GM18508 (cell line): ENCODE data around the gene UMAD1.
"Not testable (repeated sequence)": the region's sequence is repeated elsewhere in the genome, so short reads cannot be mapped to it uniquely, and the experiment has no call there.

Source experiments
- ATAC-seq: cut with Tn5 transposase; IDR thresholded peaks from one replicate; pipeline ENCODE4 v1.9.1; 2021; ENCODE audit warnings: moderate number of reproducible peaks; ENCODE audit not compliant: insufficient read depth, unreplicated experiment

Gene UMAD1

DNA sequence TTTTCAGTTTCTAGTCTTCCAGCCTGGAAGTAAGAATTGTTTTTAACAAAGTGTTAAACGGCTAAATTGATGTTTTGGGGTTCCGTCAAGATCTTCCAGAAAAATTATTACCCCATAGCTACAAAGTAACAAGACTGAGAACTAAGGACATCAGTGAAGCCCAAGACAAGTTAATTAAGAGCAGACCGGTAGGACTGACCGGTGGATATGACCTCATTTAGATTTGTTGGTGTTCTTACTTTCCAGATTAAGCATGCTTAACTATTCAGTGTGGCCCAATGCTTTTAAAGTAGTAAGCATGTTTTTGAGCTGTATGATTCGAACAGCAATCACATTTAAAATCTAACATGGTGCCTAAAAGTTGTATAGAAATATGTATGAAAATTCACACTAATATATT is 151.0 kb downstream of the UMAD1 start:
- no peak for ATAC-seq

DNA sequence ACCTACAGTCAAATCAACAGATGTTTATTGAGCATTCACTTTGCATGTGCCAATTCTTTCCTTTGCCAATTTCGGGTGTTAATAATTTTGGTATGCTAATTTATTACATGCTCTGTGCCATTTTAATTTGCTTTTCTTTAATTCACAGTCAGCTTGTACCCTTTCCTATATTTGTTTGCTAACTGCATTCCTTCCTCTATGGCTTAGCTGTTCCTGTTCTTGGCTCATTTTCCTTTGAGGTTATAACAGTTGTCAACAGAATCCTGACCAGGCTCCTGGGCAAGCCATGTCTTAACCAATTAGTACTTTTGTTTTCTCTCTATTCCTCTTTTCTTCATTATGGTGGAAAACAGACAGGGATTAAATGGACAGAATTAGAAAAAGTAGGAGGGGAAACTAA is 151.5 kb downstream of the UMAD1 start:
- no peak for ATAC-seq

DNA sequence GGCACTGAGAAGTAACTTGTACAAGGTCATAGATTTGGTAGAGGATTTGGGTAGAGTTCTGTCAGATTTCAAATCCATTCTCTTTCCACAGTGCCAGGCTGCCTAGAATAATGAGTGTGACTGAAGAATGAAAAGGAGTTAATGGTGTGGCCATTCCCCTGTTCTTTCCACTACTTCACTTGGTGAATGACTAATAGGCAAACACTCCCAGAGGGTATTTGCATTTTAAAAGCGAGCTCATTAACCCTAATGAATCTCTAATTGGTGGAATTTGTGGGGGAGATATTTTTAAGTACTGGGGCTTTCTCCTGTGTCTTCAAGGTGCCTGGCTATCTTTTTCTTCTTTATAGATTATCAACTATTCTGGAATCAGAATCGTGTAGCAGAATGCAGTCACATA is 152.7 kb downstream of the UMAD1 start:
- no peak for ATAC-seq

DNA sequence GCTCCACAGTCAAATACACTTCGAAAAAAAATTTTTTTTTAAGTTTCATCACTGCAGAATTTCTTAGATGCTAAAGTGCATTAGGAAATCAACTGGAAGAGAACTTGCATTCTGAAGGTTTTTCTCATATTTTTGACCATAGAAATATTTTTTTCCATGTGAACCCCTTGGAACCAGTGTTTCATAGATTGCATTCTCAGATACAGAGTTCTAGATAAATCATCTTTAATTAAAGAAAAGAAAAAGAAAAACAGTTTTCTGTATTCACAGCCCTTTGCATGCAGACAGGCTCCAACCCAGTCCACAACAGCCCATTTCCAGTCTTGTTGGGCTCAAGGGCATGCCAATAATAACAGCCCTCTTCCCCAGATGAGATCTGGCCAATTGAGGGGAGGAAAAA is 153.4 kb downstream of the UMAD1 start:
- ATAC-seq = no peak

DNA sequence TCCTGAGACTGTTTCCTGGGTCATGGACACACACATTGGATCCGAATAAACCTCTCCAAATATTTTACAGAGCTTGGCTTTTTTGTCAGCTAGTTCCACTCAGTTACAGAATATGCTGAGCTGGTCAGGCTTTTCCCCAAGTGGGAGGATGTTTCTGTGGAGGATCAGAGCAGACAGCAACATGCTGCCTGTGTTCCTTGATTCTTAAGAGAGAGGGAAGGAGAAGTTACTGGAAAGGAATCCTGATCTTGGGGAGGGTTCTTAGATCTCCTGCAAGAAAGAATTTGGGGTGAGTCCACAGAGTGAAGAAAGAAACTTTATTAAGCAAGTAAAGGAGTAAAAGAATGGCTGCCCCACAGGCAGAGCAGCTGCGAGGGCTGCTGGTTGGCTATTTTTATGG is 154.7 kb downstream of the UMAD1 start:
- no peak for ATAC-seq

DNA sequence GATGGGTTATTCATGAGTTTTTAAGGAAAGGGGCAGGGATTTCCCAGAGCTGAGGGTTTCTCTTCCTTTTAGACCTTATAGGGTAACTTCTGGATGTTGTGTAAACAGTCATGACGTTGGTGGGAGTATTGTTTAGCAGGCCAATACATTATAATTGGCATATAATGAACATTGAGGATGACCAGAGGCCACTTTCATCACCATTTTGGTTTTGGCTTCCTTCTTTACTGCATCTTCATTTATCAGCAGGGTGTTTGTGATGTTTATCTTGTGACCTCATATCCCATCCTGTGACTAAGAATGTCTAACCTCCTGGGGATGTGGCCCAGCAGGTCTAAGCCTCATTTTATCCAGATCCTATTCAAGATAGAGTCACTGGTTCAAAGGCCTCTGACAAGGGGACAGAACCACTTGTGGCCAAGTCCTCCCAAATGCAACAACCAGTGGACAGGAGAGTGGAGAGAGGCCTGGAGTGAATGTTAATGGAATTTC is 155.1 kb downstream of the UMAD1 start:
- no peak for ATAC-seq

DNA sequence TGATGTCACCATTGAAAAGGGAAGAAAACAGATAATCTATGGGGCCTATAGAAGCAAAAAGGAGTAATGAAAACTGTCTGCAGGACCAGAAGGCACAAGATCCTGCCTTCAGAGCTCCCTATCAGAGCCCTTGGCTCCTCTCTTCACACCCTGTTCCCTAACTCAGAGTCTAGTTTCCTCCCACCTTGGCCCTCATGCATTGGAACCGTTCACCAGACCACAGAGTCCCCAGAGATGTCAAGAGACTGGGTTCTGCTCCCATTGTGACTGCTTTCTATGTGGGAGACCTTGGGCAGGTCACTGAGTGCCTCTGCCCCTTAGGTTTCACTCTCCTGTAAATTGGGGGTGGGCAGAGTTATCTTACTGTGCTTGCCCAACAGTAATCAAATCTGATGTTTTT is 158.0 kb downstream of the UMAD1 start:
- ATAC-seq = no peak

DNA sequence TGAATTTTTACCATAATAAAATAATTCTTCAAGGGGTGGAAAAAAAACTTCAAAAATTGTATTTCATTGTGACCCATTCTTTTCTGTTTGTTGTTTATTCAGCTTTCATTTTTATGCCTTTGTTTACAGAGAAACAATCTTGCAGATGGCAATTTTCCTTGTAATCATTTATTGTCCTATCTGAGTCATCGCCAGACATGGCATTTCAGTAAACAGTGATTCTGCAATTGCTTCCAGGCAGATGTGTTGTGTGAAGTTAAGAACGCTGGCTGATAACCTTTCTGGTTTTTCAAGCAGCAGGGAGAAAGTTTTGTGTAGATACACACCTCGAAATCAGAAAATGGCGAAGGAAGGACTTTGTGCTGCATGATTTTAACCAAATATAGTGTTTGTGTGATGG is 158.6 kb downstream of the UMAD1 start:
- ATAC-seq = no peak

DNA sequence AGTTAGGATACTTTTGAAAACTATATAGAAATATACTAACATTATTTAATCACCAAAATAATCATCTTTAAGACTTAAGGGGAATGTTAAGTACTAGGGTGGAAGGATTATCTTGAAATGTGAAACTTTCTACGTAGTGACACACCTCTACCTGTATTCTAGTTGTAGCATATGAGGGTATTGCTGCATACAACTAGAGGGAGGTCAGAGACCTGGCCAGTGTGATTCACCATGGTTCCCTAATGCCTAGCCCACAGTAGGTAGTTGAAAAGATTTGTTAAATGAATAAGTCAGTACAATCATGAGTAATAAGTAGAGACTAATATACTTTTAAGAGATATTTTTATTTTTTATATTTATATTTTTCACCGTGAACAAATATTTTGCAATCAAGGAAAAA is 162.0 kb downstream of the UMAD1 start:
- no peak for ATAC-seq

DNA sequence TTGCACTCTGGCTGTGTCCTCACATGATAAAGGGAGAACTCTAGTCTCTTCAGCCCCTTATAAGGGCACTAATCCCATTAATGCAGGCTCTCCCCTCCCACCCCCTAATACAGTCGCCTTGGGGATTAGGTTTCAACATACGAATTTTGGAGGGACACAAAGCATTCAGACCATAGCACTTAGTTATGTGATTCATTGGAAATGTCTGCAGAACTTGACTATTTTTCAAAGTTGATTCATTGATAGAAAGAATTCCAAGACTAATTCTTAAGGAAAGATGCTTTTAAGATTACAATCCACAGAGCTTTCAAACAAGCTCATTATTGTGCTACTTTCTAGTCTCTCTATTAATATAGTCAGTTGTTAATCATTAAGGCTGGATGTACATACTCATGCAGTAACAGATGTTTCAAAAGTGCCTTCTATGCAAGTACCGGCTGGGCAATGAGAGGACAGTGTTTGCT is 163.2 kb downstream of the UMAD1 start:
- peak; percentile 72 for ATAC-seq

DNA sequence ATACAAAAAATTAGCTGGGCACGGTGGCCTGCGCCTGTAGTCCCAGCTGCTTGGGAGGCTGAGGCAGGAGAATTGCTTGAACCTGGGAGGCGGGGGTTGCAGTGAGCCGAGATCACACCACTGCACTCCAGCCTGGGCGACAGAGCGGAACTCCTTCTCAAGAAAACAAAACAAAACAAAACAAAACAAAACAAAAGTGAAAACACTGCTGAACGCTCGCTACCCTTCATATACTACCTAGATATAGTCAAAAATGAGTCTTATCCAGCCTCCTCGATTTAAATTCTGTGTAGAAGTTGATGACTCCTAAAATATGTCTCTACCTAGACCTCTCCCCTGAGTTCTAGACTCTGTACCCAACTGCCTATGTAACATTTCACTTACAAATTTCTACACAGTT is 164.3 kb downstream of the UMAD1 start:
- not testable (repeated sequence) for ATAC-seq

DNA sequence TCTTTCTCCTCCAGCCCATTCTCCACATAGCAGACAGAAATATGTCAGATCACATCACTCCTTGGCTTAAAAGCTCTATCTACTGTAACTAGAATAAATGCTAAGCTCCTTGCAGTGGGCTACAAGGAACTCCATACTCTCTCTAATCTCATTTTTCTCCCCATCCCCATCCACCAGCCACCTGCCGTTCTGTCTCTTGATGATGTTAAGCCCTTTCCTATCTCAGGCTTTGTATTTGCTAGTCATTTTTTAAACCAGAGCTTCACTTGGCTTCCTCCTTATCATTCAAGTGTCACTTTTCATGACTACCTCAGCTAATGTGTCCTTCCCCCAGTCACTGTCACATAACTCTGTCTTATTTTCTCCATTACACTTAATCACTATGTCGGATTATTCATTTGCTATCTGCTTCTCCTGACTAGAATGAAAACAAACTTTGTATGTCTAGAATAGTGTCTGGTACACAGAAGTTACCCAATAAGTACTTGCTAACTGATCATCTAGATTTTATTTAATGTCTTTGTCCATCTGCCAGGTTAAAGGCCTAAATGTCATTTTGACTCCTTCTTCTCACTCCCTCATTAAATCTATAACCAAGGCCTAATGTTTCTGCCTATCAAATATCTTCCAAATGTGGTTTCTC is 165.1 kb downstream of the UMAD1 start:
- no peak for ATAC-seq

DNA sequence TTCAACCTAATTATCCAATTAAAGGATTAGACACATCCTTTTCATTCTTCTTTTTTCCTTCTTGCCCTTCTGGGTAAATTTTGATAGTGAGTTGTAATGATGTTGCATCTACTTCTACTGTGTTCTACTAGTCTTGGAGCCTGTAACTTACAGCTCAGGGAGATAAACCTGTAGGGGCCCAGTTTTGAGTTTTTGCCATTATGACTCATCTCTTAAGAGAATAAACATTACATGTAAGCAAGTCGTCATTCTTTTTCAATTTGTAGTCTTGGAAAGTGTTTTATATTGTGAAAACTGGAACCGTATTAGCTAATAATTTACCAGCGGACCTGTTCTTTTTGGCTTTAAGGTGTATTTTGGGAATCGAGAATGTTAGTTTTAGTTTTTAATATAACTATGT is 167.6 kb downstream of the UMAD1 start:
- ATAC-seq = no peak

DNA sequence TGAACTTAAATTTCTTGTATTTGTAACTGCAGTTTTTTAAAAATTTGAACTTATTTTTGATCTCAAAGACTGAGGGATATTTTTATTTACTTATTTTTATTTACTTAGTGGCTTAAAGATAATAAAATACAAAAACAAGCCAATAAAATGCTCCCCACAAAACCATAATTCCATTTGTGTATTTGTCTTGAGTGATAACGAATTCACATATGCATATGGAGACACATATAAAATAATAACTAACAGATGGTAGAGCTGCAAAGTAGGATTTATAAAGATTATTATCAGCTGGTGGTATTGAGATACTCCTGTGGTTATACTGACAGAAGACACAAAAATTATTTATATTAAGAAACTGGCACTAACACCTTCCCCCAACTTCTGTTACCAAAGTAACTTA is 168.1 kb downstream of the UMAD1 start:
- ATAC-seq = no peak

DNA sequence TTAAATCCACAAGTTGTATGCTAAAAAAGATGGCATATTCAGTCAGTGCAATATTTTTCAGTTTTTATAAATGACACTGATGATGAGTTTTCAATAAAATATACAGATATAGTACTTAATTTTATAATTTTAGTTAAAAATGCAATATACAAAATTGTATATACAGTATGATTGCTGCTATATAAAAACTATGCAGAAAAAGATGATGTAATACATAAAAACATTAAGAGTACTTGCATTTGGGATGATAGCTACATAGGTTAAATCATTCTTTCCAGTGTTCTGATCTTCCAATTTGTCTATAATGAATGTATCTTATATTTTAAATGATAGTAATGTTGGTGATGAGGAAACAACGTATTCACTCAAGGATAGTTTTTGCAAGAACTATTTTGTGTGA is 169.8 kb downstream of the UMAD1 start:
- no peak for ATAC-seq

DNA sequence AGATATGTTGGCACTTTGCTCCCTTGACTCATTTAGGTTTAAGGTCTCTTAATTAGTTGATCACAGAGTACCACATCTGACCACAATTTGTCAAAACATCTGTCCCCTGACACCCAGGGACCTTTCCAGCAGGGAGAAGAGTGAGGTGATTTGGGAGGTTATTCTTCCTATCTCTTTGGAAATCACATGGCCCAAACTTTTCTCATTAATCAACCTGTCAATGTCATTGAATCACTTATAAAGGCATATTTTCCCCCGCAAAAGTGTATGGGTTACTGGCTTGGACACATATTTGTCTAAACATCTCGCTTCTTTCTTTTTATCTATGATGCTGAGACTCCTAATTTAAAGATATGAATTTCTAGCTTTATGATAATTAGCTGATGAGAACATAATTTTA is 170.3 kb downstream of the UMAD1 start:
- ATAC-seq = no peak

DNA sequence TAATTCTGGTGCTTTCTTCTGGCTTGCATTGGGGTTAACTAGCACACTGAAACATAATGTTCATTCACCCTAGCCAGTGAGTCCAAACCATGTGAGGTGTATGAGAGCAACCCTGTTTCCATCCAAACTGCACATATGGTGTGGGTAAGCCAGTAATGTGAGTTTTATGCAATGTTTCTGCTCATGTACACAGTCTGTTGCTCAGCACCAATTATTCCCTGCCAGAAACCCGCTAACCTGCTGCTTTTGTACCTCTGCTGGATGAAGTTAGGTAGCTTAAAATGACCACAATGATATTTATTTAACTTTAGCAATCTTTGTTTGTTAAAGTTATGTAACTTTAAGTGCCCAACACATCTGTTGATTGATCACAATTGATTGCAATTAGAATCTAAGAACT is 171.6 kb downstream of the UMAD1 start:
- ATAC-seq = no peak

DNA sequence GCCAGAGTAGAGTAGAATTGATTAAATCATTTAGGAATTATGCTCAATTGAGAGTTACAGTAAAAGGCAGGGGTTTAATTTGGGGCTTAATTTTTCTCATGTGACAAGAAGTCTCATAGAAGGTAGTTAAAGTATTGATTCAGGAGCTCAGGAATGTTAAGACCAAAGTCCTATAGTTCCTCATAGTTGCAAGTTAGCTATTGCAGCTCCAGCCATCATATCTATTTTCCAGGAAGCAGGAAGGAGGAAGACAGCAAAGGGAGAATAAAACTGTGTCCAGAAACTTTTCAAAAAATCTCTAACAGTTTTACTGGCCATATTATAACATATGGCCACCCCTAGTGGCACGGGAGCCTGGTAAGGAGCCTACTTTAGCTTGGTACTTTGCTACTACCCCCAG is 174.8 kb downstream of the UMAD1 start:
- no peak for ATAC-seq

DNA sequence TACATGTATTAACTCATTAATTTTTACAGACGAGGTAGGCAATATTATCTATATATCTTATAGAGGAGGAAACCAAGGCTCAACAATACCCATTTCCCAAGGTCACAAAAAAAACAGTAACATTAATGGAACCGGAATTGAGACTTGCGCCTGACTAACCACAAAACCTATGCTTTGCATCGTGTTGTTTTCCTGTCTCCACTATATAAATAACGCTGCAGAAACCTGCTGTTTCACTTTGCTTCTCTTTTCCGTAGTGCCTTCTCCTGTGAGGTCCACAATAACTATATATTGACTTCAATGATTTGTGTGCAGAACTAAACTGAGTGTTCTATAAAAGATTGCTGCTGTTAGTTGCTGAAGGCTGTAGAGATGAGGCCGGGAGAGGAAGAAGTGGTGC is 175.5 kb downstream of the UMAD1 start:
- ATAC-seq = no peak

DNA sequence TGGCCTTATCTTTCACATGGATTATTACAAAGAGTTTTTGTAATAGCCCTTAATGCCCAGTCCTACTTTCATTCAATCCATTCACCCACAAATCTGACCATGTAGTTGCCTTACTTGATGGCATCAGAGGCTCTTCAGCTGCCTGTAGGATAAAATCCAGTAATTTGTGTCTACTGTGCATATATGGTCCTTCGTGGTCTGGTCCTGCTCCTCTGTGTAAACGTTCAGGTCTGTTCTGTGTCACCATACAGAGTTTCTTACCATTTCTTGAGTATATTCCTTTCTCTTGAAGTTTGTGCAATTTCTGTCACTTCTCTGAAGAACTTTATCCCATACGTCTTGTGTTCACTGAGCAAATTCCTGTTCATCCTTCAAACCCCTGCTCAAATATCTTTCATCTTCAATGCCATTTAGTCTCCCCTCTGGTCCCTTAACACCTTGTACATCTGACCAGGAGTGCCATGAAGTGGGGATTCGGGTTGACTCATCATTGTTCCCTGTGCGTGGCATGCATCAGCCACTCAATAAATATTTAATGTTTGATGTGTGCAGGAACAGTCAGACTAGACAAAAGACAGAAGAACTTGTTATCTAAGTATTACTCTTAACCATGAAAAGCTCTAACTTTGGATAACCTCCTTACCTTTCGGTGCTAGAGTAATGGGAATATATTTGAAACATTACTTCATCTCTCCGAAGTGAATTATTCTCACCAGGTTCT is 176.4 kb downstream of the UMAD1 start:
- peak; percentile 33 for ATAC-seq

DNA sequence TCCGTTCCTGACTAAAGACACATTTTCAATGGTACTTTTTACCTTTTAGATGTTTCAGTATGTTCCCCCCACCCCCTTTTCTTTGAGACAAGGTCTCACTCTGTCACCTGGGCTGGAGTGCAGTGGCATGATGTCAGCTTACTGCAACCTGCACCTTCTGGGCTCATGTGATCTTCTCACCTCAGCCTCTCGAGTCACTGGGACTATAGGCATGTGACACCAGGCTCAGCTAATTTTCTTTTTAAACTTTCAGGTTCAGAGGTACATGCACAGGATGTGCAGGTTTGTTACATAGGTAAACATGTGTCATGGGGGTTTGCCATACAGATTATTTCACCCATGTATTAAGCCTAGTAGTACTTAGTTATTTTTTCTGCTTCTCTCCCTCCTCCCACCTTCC is 177.2 kb downstream of the UMAD1 start:
- ATAC-seq = no peak

DNA sequence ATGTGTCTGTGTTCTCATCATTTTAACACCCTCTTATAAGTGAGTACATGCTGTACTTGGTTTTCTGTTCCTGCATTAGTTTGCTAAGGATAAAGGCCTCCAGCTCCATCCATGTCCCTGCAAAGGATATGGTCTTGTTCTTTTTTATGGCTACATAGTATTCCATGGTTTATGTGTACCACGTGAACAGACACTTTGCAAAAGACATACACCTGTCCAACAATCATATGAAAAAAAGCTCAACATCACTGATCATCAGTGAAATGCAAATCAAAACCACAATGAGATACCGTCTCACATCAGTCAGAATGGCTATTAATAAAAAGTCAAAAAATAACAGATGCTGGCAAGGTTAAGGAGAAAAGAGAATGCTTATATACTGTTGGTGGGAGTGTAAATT is 177.6 kb downstream of the UMAD1 start:
- not testable (repeated sequence) for ATAC-seq
